HepG2 (cell line): ENCODE data around the gene RAC3. TPM values are rescaled to one million over a fixed set of nuclear protein-coding genes. Genes with fewer than 3 reads are reported as not detected.
A peak's percentile ranks its signal among the peaks of the same experiment; 100 is the strongest.

Experiments used
- DR1 ChIP-seq: sonication (generic); formaldehyde crosslinking; IDR thresholded peaks from 2 replicates; pipeline ENCODE4 v1.8.0; 2021; ENCODE audit warnings: mild to moderate bottlenecking, missing genetic modification reagents, inconsistent platforms
- ESRRA ChIP-seq: sonication (generic); formaldehyde crosslinking; IDR thresholded peaks from 2 replicates; pipeline ENCODE4 v1.5.1; 2020; ENCODE audit warnings: mild to moderate bottlenecking, low read depth, missing genetic modification reagents
- HNRNPUL1 ChIP-seq: fragments of 200-400 bp; formaldehyde crosslinking; IDR thresholded peaks from 2 replicates; pipeline ENCODE4 v1.6.1; 2017; ENCODE audit warnings: low read depth, mild to moderate bottlenecking, low read length, moderate library complexity
- JUND ChIP-seq: sonication (generic); formaldehyde crosslinking; IDR thresholded peaks from 2 replicates; pipeline ENCODE4 v1.8.0; 2022; ENCODE audit warnings: mild to moderate bottlenecking, missing genetic modification reagents
- NCOA2 ChIP-seq: sonication (generic); formaldehyde crosslinking; IDR thresholded peaks from 2 replicates; pipeline ENCODE4 v1.8.0; 2022; ENCODE audit warnings: inconsistent platforms
- PHF21A ChIP-seq: sonication (generic); formaldehyde crosslinking; IDR thresholded peaks from 2 replicates; pipeline ENCODE4 v1.5.0; 2020; ENCODE audit warnings: mild to moderate bottlenecking, missing genetic modification reagents
- SRSF4 ChIP-seq: fragments of 200-400 bp; formaldehyde crosslinking; IDR thresholded peaks from one replicate; pipeline ENCODE4 v1.6.1; 2018; ENCODE audit warnings: mild to moderate bottlenecking, low read depth, low read length, moderate library complexity; ENCODE audit not compliant: poor library complexity, severe bottlenecking
- SSRP1 ChIP-seq: IDR thresholded peaks from 2 replicates; pipeline ENCODE4 v1.6.1; 2016; ENCODE audit warnings: control low read depth
- STAT5B ChIP-seq: sonication (generic); formaldehyde crosslinking; IDR thresholded peaks from 2 replicates; pipeline ENCODE4 v1.4.0; 2020; ENCODE audit warnings: missing genetic modification reagents
- TARDBP ChIP-seq: sonication (generic); formaldehyde crosslinking; IDR thresholded peaks from 2 replicates; pipeline ENCODE4 v1.8.0; 2022; ENCODE audit warnings: mild to moderate bottlenecking, missing genetic modification reagents
- ZNF207 ChIP-seq: fragments of 450-650 bp; IDR thresholded peaks from 2 replicates; pipeline ENCODE4 v1.6.1; 2016; ENCODE audit warnings: antibody characterized with exemption, borderline replicate concordance
- ZNF253 ChIP-seq: sonication (generic); formaldehyde crosslinking; IDR thresholded peaks from 2 replicates; pipeline ENCODE4 v1.8.0; 2022; ENCODE audit warnings: mild to moderate bottlenecking, missing genetic modification reagents, borderline replicate concordance
- ZNF350 ChIP-seq: sonication (generic); formaldehyde crosslinking; IDR thresholded peaks from 2 replicates; pipeline ENCODE4 v1.4.0; 2020; ENCODE audit warnings: mild to moderate bottlenecking, low read depth, missing genetic modification reagents, borderline replicate concordance
- ZNF557 ChIP-seq: sonication (generic); formaldehyde crosslinking; IDR thresholded peaks from 2 replicates; pipeline ENCODE4 v1.4.0; 2020; ENCODE audit warnings: missing genetic modification reagents
- ZNF777 ChIP-seq: sonication (generic); formaldehyde crosslinking; IDR thresholded peaks from 2 replicates; pipeline ENCODE4 v1.4.0; 2020; ENCODE audit warnings: missing genetic modification reagents
- ZNF788 ChIP-seq: sonication (generic); formaldehyde crosslinking; IDR thresholded peaks from 2 replicates; pipeline ENCODE4 v1.5.0; 2020; ENCODE audit warnings: mild to moderate bottlenecking, missing genetic modification reagents, borderline replicate concordance
- ZNF878 ChIP-seq: sonication (generic); formaldehyde crosslinking; IDR thresholded peaks from 2 replicates; pipeline ENCODE4 v1.8.1; 2023; ENCODE audit warnings: mild to moderate bottlenecking, missing genetic modification reagents, moderate library complexity
- polyA plus RNA-seq, 8 experiments: library from polyadenylated mRNA; depleted of rRNA in 3 of 8; stranded (reverse) in 7 of 8; unstranded in 1 of 8; fragments of >200 nt; fragmentation: Illumina TruSeq in 4 of 8; extraction: Trizol in 4 of 8; gene quantifications; 2 replicates each; pipeline versions ENCODE4 v1.2.1 to v1.2.3, GENCODE V29; 2011 to 2016; ENCODE audit warnings: low read depth in 4 of 8, missing spikeins in 1 of 8, mixed read lengths in 1 of 8; ENCODE audit not compliant: insufficient read depth in 1 of 8
- total RNA-seq, 5 experiments: library from RNA; depleted of rRNA; stranded (reverse); fragments of >200 nt; fragmentation: Illumina TruSeq; extraction: Trizol; gene quantifications; 2 replicates each; pipeline ENCODE4 v1.2.3, GENCODE V29; 2016; ENCODE audit warnings: low read depth in 1 of 5
- TF ChIP-seq, protein P1 (sequence below): sonication (generic); formaldehyde crosslinking; IDR thresholded peaks from 2 replicates; pipeline ENCODE4; 2020; ENCODE audit warnings: missing genetic modification reagents, mild to moderate bottlenecking, borderline replicate concordance
- TF ChIP-seq, protein P2 (sequence below): sonication (generic); formaldehyde crosslinking; IDR thresholded peaks from 2 replicates; pipeline ENCODE4 v1.4.0; 2020; ENCODE audit warnings: mild to moderate bottlenecking, missing genetic modification reagents
- TF ChIP-seq, protein P3 (sequence below): sonication (generic); formaldehyde crosslinking; IDR thresholded peaks from 2 replicates; pipeline ENCODE4 v1.4.0; 2020; ENCODE audit warnings: missing genetic modification reagents, borderline replicate concordance
- TF ChIP-seq, protein P4 (sequence below): sonication (generic); formaldehyde crosslinking; IDR thresholded peaks from 2 replicates; pipeline ENCODE4 v1.4.0; 2020; ENCODE audit warnings: missing genetic modification reagents, borderline replicate concordance

Gene RAC3
- total and polyA plus RNA-seq, 2 of the 13 experiments (the other 11 are each of a cell fraction or from before 2014, with no cell fraction given) = 10.5 to 21.3 TPM

DNA sequence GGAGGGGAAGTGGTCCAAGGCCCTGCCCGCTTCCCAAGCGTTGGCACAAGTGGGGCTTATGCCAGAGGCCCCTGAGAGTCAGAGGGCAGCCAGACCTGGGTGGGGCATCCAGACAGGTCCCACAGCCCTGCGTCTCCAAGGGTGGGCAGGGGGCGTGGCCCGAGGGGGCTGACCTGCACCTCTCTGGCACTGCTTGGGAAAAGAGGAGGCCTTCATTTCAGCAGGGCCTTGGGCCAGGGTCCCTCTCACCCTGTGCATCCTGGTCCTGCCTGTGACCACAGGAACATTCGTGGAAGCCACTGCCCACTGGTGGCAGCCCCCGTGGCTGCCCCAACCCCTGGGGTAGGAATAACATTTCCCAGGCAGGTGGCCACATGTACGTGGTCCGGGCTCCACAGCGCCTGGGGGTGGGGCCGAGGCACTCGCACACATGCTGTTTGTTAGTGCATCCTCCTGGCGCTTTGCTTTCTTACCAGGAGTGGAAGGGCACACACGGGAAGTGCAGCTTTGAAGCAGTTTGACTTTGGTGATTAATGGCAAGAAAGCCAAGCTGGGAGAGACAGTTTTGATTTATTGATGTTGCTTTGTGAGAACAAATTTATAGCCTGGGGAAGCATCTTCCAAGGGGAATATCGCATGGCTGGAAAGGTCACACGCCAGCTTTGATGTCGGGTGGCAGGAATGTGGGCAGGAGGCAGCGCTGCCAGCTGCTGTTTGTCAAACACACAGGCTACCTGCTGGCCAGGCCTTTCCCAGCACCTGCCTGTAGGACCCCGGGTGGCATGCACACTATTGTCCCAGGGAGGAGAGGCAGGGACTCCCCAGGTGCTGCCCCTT, 13.1 kb upstream of the RAC3 start (continued):
- TF ChIP-seq ZNF350 = peak; percentile 34; the same call in 1 of the 2 replicates
- TF ChIP-seq TARDBP = no peak
- peak; percentile 26; the same call in 1 of the 2 replicates for TF ChIP-seq ZNF788 (CRISPR knock-in tag)
- TF ChIP-seq ESRRA (CRISPR knock-in tag) = no peak
- no peak for TF ChIP-seq ZNF207
- TF ChIP-seq, protein P1, sequence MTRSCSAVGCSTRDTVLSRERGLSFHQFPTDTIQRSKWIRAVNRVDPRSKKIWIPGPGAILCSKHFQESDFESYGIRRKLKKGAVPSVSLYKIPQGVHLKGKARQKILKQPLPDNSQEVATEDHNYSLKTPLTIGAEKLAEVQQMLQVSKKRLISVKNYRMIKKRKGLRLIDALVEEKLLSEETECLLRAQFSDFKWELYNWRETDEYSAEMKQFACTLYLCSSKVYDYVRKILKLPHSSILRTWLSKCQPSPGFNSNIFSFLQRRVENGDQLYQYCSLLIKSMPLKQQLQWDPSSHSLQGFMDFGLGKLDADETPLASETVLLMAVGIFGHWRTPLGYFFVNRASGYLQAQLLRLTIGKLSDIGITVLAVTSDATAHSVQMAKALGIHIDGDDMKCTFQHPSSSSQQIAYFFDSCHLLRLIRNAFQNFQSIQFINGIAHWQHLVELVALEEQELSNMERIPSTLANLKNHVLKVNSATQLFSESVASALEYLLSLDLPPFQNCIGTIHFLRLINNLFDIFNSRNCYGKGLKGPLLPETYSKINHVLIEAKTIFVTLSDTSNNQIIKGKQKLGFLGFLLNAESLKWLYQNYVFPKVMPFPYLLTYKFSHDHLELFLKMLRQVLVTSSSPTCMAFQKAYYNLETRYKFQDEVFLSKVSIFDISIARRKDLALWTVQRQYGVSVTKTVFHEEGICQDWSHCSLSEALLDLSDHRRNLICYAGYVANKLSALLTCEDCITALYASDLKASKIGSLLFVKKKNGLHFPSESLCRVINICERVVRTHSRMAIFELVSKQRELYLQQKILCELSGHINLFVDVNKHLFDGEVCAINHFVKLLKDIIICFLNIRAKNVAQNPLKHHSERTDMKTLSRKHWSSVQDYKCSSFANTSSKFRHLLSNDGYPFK (CRISPR knock-in tag) = no peak; the same call in 1 of the 2 replicates
- TF ChIP-seq PHF21A (CRISPR knock-in tag) = no peak
- TF ChIP-seq ZNF557 (CRISPR knock-in tag) = no peak
- TF ChIP-seq, protein P2, sequence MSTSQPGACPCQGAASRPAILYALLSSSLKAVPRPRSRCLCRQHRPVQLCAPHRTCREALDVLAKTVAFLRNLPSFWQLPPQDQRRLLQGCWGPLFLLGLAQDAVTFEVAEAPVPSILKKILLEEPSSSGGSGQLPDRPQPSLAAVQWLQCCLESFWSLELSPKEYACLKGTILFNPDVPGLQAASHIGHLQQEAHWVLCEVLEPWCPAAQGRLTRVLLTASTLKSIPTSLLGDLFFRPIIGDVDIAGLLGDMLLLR (CRISPR knock-in tag) = no peak
- no peak for TF ChIP-seq ZNF253 (CRISPR knock-in tag)
- no peak for TF ChIP-seq HNRNPUL1
- TF ChIP-seq SRSF4 = no peak
- TF ChIP-seq, protein P3, sequence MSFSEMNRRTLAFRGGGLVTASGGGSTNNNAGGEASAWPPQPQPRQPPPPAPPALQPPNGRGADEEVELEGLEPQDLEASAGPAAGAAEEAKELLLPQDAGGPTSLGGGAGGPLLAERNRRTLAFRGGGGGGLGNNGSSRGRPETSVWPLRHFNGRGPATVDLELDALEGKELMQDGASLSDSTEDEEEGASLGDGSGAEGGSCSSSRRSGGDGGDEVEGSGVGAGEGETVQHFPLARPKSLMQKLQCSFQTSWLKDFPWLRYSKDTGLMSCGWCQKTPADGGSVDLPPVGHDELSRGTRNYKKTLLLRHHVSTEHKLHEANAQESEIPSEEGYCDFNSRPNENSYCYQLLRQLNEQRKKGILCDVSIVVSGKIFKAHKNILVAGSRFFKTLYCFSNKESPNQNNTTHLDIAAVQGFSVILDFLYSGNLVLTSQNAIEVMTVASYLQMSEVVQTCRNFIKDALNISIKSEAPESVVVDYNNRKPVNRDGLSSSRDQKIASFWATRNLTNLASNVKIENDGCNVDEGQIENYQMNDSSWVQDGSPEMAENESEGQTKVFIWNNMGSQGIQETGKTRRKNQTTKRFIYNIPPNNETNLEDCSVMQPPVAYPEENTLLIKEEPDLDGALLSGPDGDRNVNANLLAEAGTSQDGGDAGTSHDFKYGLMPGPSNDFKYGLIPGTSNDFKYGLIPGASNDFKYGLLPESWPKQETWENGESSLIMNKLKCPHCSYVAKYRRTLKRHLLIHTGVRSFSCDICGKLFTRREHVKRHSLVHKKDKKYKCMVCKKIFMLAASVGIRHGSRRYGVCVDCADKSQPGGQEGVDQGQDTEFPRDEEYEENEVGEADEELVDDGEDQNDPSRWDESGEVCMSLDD = no peak
- TF ChIP-seq SSRP1 (CRISPR knock-in tag) = peak; percentile 89
- TF ChIP-seq ZNF878 (CRISPR knock-in tag) = no peak
- TF ChIP-seq NCOA2 (CRISPR knock-in tag) = no peak; the same call in 1 of the 2 replicates
- TF ChIP-seq JUND (CRISPR knock-in tag) = no peak
- TF ChIP-seq, protein P4, sequence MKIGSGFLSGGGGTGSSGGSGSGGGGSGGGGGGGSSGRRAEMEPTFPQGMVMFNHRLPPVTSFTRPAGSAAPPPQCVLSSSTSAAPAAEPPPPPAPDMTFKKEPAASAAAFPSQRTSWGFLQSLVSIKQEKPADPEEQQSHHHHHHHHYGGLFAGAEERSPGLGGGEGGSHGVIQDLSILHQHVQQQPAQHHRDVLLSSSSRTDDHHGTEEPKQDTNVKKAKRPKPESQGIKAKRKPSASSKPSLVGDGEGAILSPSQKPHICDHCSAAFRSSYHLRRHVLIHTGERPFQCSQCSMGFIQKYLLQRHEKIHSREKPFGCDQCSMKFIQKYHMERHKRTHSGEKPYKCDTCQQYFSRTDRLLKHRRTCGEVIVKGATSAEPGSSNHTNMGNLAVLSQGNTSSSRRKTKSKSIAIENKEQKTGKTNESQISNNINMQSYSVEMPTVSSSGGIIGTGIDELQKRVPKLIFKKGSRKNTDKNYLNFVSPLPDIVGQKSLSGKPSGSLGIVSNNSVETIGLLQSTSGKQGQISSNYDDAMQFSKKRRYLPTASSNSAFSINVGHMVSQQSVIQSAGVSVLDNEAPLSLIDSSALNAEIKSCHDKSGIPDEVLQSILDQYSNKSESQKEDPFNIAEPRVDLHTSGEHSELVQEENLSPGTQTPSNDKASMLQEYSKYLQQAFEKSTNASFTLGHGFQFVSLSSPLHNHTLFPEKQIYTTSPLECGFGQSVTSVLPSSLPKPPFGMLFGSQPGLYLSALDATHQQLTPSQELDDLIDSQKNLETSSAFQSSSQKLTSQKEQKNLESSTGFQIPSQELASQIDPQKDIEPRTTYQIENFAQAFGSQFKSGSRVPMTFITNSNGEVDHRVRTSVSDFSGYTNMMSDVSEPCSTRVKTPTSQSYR (CRISPR knock-in tag) = no peak
- TF ChIP-seq ZNF777 = no peak
- no peak for TF ChIP-seq DR1 (CRISPR knock-in tag)
- 0 out of 2 replicates have a peak, but pooled peaks have one; percentile 55 for TF ChIP-seq STAT5B
